Sigmoid colon (tissue), 7 donors: Measurements from ENCODE around the gene PPFIBP1. TPM values are rescaled to one million over a fixed set of nuclear protein-coding genes. Genes with fewer than 3 reads are reported as not detected.

Experiments
- DNase-seq: peaks from one replicate; pipeline ENCODE4 v3.0.0-alpha.2; 2019
- H3K27ac ChIP-seq, 4 donors: fragments of 200-600 bp; sonication (generic); one replicate each; pipeline ENCODE4 v1.5.1; 2016 to 2019; ENCODE audit warnings: mild to moderate bottlenecking in 1 of 4
- H3K27me3 ChIP-seq, 3 donors: fragments of 200-600 bp; sonication (generic); one replicate each; pipeline ENCODE4 v1.5.1; 2019; ENCODE audit warnings: mild to moderate bottlenecking in 1 of 3
- H3K36me3 ChIP-seq, 4 donors: fragments of 200-600 bp; sonication (generic); one replicate each; pipeline ENCODE4 v1.5.1; 2016 to 2019
- H3K4me1 ChIP-seq, 4 donors: fragments of 200-600 bp; sonication (generic); one replicate each; pipeline ENCODE4 v1.5.1; 2017 to 2019
- H3K4me3 ChIP-seq, 4 donors: fragments of 200-600 bp; sonication (generic); one replicate each; pipeline ENCODE4 v1.5.1; 2017 to 2019; ENCODE audit warnings: mild to moderate bottlenecking in 2 of 4, moderate library complexity in 1 of 4
- H3K9me3 ChIP-seq, 4 donors: fragments of 200-600 bp in 3 of 4; sonication (generic) in 3 of 4; one replicate each; pipeline versions ENCODE4 v1.5.1 to v1.6.1; 2013 to 2019
- EP300 ChIP-seq, 4 donors: sonication (generic); formaldehyde crosslinking; IDR thresholded peaks; one replicate each; pipeline ENCODE4 v1.6.1; 2017; ENCODE audit warnings: antibody characterized with exemption in 4 of 4
- POLR2A ChIP-seq, 2 donors: fragments of 450-650 bp; IDR thresholded peaks; one replicate each; pipeline ENCODE4 v1.6.1; 2016; ENCODE audit warnings: antibody characterized with exemption in 2 of 2, mild to moderate bottlenecking in 2 of 2, moderate library complexity in 2 of 2
- POLR2AphosphoS5 ChIP-seq, 4 donors: sonication (generic); formaldehyde crosslinking; IDR thresholded peaks; one replicate each; pipeline ENCODE4 v1.6.1; 2017; ENCODE audit warnings: antibody characterized with exemption in 4 of 4
- WGBS, 2 donors: extraction: QIAGEN DNeasy Blood & Tissue Kit; methylation state at CpG; one replicate each; pipeline ENCODE4 v1.1.7; 2013; 5-methylcytosine and 5-hydroxymethylcytosine counted together
- intact Hi-C: fragments of 100-400 bp; cut with DNase I; formaldehyde crosslinking; loops from one replicate; pipeline ENCODE4 v1.15.1; 2023
- polyA plus RNA-seq, 3 donors: library from polyadenylated mRNA; stranded (reverse); fragments of 200-250 nt; gene quantifications; one replicate each; pipeline ENCODE4 v1.2.3, GENCODE V29; 2013
- total RNA-seq, 4 donors: library from RNA; depleted of rRNA; stranded (reverse); fragments of >200 nt; gene quantifications; one replicate each; pipeline ENCODE4 v1.1.0, GENCODE V29; 2016
- TF ChIP-seq, protein P1 (sequence below), 4 experiments: fragments of 450-650 bp in 3 of 4; fragments of 200-600 bp in 1 of 4; IDR thresholded peaks; one replicate each; pipeline ENCODE4 v1.5.1; 2016 to 2019; ENCODE audit warnings: antibody characterized with exemption in 4 of 4, mild to moderate bottlenecking in 3 of 4, moderate library complexity in 2 of 4
- donor health status: healthy with polysubstance abuse.
- donor health status: Bipolar disorder and iron deficiency.
- donor health status: healthy.

PPFIBP1 gene
- total and polyA plus RNA-seq, 7 donors: 5.5 to 101 (median 65.3) TPM

DNA sequence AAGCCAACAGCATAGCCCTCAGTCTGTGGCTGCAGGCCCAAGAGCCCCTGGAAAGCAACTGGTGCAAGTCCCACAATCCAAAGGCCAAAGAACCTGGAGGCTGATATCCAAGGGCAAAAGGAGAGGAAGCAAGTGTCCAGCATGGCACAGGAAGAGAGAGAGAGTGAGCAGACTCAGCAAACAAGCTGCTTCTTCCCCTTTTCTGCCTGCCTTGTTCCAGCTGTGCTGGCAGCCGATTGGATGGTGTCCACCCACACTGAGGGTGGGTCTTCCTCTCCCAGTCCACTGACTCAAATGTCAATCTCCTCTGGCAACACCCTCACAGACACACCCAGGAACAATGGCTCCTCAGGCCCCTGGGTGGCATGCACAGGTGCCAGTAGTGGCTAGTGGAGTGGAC lies 44.0 kb upstream of the PPFIBP1 start:
- Histone ChIP-seq H3K4me1 (peaks cover 0 to 3% (median 0%) of the 10 kb centered on the region in 4 donors), H3K36me3 (no peaks in the 10 kb centered on the region), H3K9me3 (peaks cover 3 to 13% (median 5%) of the 10 kb centered on the region in 4 donors), H3K27me3 (no peaks in the 10 kb centered on the region), H3K27ac (no peak overlapping the region), H3K4me3 (no peak overlapping the region)
- intact Hi-C loops: no loop called here
- no peak for DNase-seq
- TF ChIP-seq POLR2A (IDR thresholded peaks at IDR 0.05) (no peak), EP300 (IDR thresholded peaks at IDR 0.05) (no peak), POLR2AphosphoS5 (IDR thresholded peaks at IDR 0.05) (no peak)
- 74 to 79% methylated on average over 1 of the region's 1 CpG for WGBS, 2 donors

GRCh38 chr12:27486961-27487360 lies 37.0 kb upstream of the PPFIBP1 start:
- H3K4me3 ChIP-seq: no peak overlapping the region
- no peak overlapping the region for H3K27ac ChIP-seq
- DNase-seq: no peak
- H3K36me3 ChIP-seq: no peaks in the 10 kb centered on the region
- intact Hi-C loops: no loop called here
- H3K27me3 ChIP-seq: no peaks in the 10 kb centered on the region
- no peak for TF ChIP-seq EP300 (IDR thresholded peaks at IDR 0.05)
- TF ChIP-seq, protein P1, sequence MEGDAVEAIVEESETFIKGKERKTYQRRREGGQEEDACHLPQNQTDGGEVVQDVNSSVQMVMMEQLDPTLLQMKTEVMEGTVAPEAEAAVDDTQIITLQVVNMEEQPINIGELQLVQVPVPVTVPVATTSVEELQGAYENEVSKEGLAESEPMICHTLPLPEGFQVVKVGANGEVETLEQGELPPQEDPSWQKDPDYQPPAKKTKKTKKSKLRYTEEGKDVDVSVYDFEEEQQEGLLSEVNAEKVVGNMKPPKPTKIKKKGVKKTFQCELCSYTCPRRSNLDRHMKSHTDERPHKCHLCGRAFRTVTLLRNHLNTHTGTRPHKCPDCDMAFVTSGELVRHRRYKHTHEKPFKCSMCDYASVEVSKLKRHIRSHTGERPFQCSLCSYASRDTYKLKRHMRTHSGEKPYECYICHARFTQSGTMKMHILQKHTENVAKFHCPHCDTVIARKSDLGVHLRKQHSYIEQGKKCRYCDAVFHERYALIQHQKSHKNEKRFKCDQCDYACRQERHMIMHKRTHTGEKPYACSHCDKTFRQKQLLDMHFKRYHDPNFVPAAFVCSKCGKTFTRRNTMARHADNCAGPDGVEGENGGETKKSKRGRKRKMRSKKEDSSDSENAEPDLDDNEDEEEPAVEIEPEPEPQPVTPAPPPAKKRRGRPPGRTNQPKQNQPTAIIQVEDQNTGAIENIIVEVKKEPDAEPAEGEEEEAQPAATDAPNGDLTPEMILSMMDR (IDR thresholded peaks at IDR 0.05): no peak
- no peak for TF ChIP-seq POLR2AphosphoS5 (IDR thresholded peaks at IDR 0.05)
- no peak for TF ChIP-seq POLR2A (IDR thresholded peaks at IDR 0.05)
- H3K4me1 ChIP-seq: peaks cover 0 to 3% (median 0%) of the 10 kb centered on the region in 4 donors
- H3K9me3 ChIP-seq: no peaks in the 10 kb centered on the region

- whole genome bisulfite sequencing, 2 donors: 74 to 79% methylated on average over 5 of the region's 5 CpGs
- H3K9me3 ChIP-seq: no peaks in the 10 kb centered on the region
Observed at GRCh38 chr12:27488479-27488878, 35.5 kb upstream of the PPFIBP1 start.

DNA sequence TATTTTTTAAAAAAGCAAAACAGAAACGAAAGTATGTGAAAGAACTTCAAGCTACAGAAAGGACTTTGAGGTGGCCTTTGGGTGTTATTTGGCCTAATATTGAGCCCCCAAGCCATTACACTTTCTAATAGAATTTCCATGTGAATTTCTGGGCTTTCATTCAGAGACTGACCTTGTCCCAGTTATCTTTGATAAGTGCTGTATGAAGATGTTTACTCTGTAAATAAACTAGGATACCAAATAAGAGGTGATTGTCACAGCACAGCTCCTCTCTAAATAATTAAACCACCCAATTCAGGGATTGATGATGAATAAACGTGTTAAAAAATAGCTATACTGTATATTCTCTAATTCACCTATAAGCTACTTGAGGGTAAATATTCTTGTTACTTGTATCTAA lies 32.8 kb upstream of the PPFIBP1 start:
- no peak for DNase-seq
- no peak for TF ChIP-seq EP300 (IDR thresholded peaks at IDR 0.05)
- TF ChIP-seq POLR2A (IDR thresholded peaks at IDR 0.05): no peak
- TF ChIP-seq POLR2AphosphoS5 (IDR thresholded peaks at IDR 0.05): no peak
- TF ChIP-seq, protein P1 (IDR thresholded peaks at IDR 0.05): no peak
- H3K9me3 ChIP-seq: no peaks in the 10 kb centered on the region
- no peak overlapping the region for H3K27ac ChIP-seq
- WGBS, 2 donors: 60 to 82% methylated on average over 2 of the region's 2 CpGs
- H3K4me1 ChIP-seq: no peaks in the 10 kb centered on the region
- intact Hi-C loops: no loop called here
- H3K36me3 ChIP-seq: no peaks in the 10 kb centered on the region
- no peaks in the 10 kb centered on the region for H3K27me3 ChIP-seq
- H3K4me3 ChIP-seq: no peak overlapping the region

More at GRCh38 chr12:27488479-27488878, 35.5 kb upstream of the PPFIBP1 start:
- H3K27ac ChIP-seq: no peak overlapping the region
- peaks cover 0 to 3% (median 0%) of the 10 kb centered on the region in 4 donors for H3K4me1 ChIP-seq
- H3K27me3 ChIP-seq: no peaks in the 10 kb centered on the region
- no peak for TF ChIP-seq POLR2A (IDR thresholded peaks at IDR 0.05)
- H3K4me3 ChIP-seq: no peak overlapping the region
- DNase-seq: no peak
- intact Hi-C loops: no loop called here
- H3K36me3 ChIP-seq: no peaks in the 10 kb centered on the region

DNA sequence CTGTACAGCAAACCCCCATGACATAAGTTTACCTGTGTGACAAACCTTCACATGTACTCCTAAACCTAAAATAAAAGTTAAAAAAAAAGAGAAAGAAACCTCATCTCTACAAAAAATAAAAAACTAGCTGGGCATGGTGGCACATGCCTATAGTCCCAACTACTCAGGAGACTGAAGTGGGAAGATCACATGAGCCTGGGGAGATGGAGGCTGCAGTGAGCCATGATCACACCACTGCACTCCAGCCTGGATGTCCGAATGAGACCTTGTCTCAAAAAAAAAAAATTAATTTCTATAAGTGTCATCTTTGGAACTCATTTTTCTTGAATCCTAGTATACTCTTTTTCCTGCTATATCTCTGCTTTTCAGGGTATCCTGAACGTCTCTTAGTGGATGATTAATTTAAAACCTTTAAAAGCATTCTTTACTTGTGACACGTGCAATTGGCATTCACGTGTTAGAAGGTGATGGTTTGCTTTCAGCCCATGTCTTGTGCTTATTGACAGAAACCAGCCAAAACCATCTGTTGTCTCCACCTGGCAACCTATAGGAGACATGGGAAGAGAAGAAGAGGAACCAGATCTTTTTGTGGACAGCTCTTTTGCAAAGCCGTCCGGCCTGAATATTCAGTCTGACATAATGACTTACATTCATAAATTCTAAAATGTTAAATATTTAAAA lies 30.6 kb upstream of the PPFIBP1 start:
- H3K27ac ChIP-seq: no peak overlapping the region
- no peaks in the 10 kb centered on the region for H3K27me3 ChIP-seq
- intact Hi-C loops: no loop called here
- no peaks in the 10 kb centered on the region for H3K36me3 ChIP-seq
- H3K9me3 ChIP-seq: no peaks in the 10 kb centered on the region
- H3K4me3 ChIP-seq: no peak overlapping the region
- DNase-seq: no peak
- TF ChIP-seq, protein P1 (IDR thresholded peaks at IDR 0.05): no peak
- TF ChIP-seq POLR2AphosphoS5 (IDR thresholded peaks at IDR 0.05) (no peak), EP300 (IDR thresholded peaks at IDR 0.05) (no peak), POLR2A (IDR thresholded peaks at IDR 0.05) (no peak)
- WGBS, 2 donors: 64 to 74% methylated on average over 6 of the region's 6 CpGs
- H3K4me1 ChIP-seq: no peaks in the 10 kb centered on the region

DNA sequence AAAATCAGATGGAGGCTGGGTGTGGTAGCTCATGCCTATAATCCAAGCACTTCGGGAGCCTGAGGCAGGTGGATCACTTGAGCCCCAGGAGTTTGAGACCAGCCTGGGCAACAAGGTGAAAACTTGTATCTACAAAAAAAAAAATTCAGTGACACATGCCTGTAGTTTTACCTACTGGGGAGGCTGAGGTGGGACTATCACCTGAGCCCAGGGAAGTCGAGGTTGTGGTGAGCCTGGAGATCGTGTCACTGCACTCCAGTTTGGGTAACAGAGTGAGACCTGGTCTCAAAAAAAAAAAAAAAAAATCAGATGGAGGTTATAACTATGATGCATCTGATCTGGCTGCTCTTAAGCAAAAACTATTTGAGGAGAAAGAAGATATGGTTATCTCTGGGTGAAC lies 26.6 kb upstream of the PPFIBP1 start:
- H3K27ac ChIP-seq: no peak overlapping the region
- TF ChIP-seq POLR2A (IDR thresholded peaks at IDR 0.05) (no peak), EP300 (IDR thresholded peaks at IDR 0.05) (no peak), POLR2AphosphoS5 (IDR thresholded peaks at IDR 0.05) (no peak)
- intact Hi-C loops: no loop called here
- H3K9me3 ChIP-seq: no peaks in the 10 kb centered on the region
- WGBS, 2 donors: 67 to 86% methylated on average over 3 of the region's 3 CpGs
- no peak for DNase-seq
- H3K36me3 ChIP-seq: no peaks in the 10 kb centered on the region
- no peak overlapping the region for H3K4me3 ChIP-seq
- no peaks in the 10 kb centered on the region for H3K27me3 ChIP-seq
- H3K4me1 ChIP-seq: no peaks in the 10 kb centered on the region
